ENCODE results near the gene CLN3.
"Not testable (repeated sequence)": the region's sequence is repeated elsewhere in the genome, so short reads cannot be mapped to it uniquely, and the experiment has no call there.

The CLN3 gene

GRCh38 chr16:28491970-28492474 lies at the start of gene CLN3:
TSS of gene CLN3 (minus strand) at chr16:28492074. CDS start at chr16:28491759, 315 bp downstream.
- DNase-seq (ENCODE audit: low spot score) = peak; percentile 97

GRCh38 chr16:28540346-28540745 lies 48.5 kb upstream of the CLN3 start:
- no peak for DNase-seq (ENCODE audit: low spot score)

GRCh38 chr16:28538733-28539596 lies 47.1 kb upstream of the CLN3 start, which contains the start of gene NUPR1:
TSS of gene NUPR1 (minus strand) at chr16:28538974. CDS start at chr16:28538907, 67 bp downstream.
- peak; percentile 26 for DNase-seq (ENCODE audit: low spot score)

- no peak for DNase-seq (ENCODE audit: low spot score)
These were observed 46.3 kb upstream of the CLN3 start for GRCh38 chr16:28537964-28538732.

- DNase-seq (ENCODE audit: low spot score) = no peak
These were observed 45.2 kb upstream of the CLN3 start for GRCh38 chr16:28537076-28537475.

- no peak for DNase-seq (ENCODE audit: low spot score)
These were observed 42.9 kb upstream of the CLN3 start for GRCh38 chr16:28534542-28535373.

GRCh38 chr16:28532940-28533647 lies 41.2 kb upstream of the CLN3 start:
- DNase-seq (ENCODE audit: low spot score) = no peak

GRCh38 chr16:28531777-28532744 lies 40.2 kb upstream of the CLN3 start:
- no peak for DNase-seq (ENCODE audit: low spot score)

- no peak for DNase-seq (ENCODE audit: low spot score)
These were observed 37.2 kb upstream of the CLN3 start for GRCh38 chr16:28529124-28529523.

GRCh38 chr16:28528463-28528867 lies 36.6 kb upstream of the CLN3 start:
- no peak for DNase-seq (ENCODE audit: low spot score)

GRCh38 chr16:28527985-28528384 lies 36.1 kb upstream of the CLN3 start:
- no peak for DNase-seq (ENCODE audit: low spot score)

- DNase-seq (ENCODE audit: low spot score) = not testable (repeated sequence)
These were observed 35.4 kb upstream of the CLN3 start for GRCh38 chr16:28527100-28527785.

GRCh38 chr16:28526201-28527099 lies 34.6 kb upstream of the CLN3 start:
- no peak for DNase-seq (ENCODE audit: low spot score)

GRCh38 chr16:28524681-28525171 lies 32.9 kb upstream of the CLN3 start:
- peak; percentile 32 for DNase-seq (ENCODE audit: low spot score)

- DNase-seq (ENCODE audit: low spot score) = no peak
These were observed 30.9 kb upstream of the CLN3 start for GRCh38 chr16:28522792-28523191.

- no peak for DNase-seq (ENCODE audit: low spot score)
These were observed 29.6 kb upstream of the CLN3 start for GRCh38 chr16:28521436-28521835.

- no peak for DNase-seq (ENCODE audit: low spot score)
These were observed 28.8 kb upstream of the CLN3 start for GRCh38 chr16:28520672-28521071.

GRCh38 chr16:28514246-28514645 lies 22.4 kb upstream of the CLN3 start:
- DNase-seq (ENCODE audit: low spot score) = no peak
